OCI-LY1 (cell line): ENCODE data around the gene PSKH1.

Source experiments
- H2AFZ ChIP-seq: fragments of 200-600 bp; sonication (generic), shearing (Covaris generic); 2 replicates; pipeline ENCODE4 v1.6.0; 2014; ENCODE audit warnings: antibody characterized with exemption, mild to moderate bottlenecking, low read length
- H3F3A ChIP-seq: fragments of 200-600 bp; sonication (generic), shearing (Covaris generic); 2 replicates; pipeline ENCODE4 v1.6.0; 2014; ENCODE audit warnings: mild to moderate bottlenecking, antibody characterized with exemption, low read length, moderate library complexity; ENCODE audit not compliant: insufficient read depth
- H3K27ac ChIP-seq: fragments of 200-600 bp; sonication (generic); 2 replicates; pipeline ENCODE4 v1.5.1; 2014; ENCODE audit warnings: low read length, mixed run types, mild to moderate bottlenecking, low read depth; ENCODE audit not compliant: poor library complexity, severe bottlenecking
- H3K27me3 ChIP-seq: fragments of 200-600 bp; sonication (generic); 2 replicates; pipeline ENCODE4 v1.6.0; 2014; ENCODE audit warnings: antibody characterized with exemption, mild to moderate bottlenecking, low read length, moderate library complexity; ENCODE audit not compliant: insufficient read depth
- H3K36me3 ChIP-seq: fragments of 200-600 bp; sonication (generic); 2 replicates; pipeline ENCODE4 v1.6.1; 2014; ENCODE audit warnings: mild to moderate bottlenecking, antibody characterized with exemption, low read length, moderate library complexity, mixed read lengths; ENCODE audit not compliant: insufficient read depth
- H3K4me1 ChIP-seq: fragments of 200-600 bp; sonication (generic); 2 replicates; pipeline ENCODE4 v1.5.1; 2014; ENCODE audit warnings: mild to moderate bottlenecking, low read length, moderate library complexity; ENCODE audit not compliant: insufficient read depth, severe bottlenecking
- H3K4me2 ChIP-seq: fragments of 200-600 bp; sonication (generic), shearing (Covaris generic); 2 replicates; pipeline ENCODE4 v1.6.1; 2014; ENCODE audit warnings: low read length
- H3K4me3 ChIP-seq: fragments of 200-600 bp; sonication (generic); 2 replicates; pipeline ENCODE4 v1.5.1; 2014; ENCODE audit warnings: low read length, low read depth, mild to moderate bottlenecking, mixed read lengths; ENCODE audit not compliant: poor library complexity, severe bottlenecking
- H3K79me2 ChIP-seq: fragments of 200-600 bp; shearing (Covaris generic); 2 replicates; pipeline ENCODE4 v1.6.1; 2016; ENCODE audit warnings: mixed run types, low read length, mixed read lengths; ENCODE audit not compliant: insufficient read depth
- H3K9ac ChIP-seq: fragments of 200-600 bp; sonication (generic), shearing (Covaris generic); 2 replicates; pipeline ENCODE4 v1.6.1; 2014; ENCODE audit warnings: mild to moderate bottlenecking, low read length, mixed read lengths
- H3K9me2 ChIP-seq: fragments of 200-600 bp; sonication (generic), shearing (Covaris generic); 2 replicates; pipeline ENCODE4 v1.6.1; 2014; ENCODE audit warnings: low read depth, mild to moderate bottlenecking, low read length, mixed read lengths
- H3K9me3 ChIP-seq: fragments of 200-600 bp; shearing (Covaris generic); 2 replicates; pipeline ENCODE4 v1.6.1; 2014; ENCODE audit warnings: low read length, mixed read lengths
- H4K20me1 ChIP-seq: fragments of 200-600 bp; sonication (generic), shearing (Covaris generic); 2 replicates; pipeline ENCODE4 v1.6.0; 2016; ENCODE audit warnings: mild to moderate bottlenecking, low read length; ENCODE audit not compliant: insufficient read depth
- EZH2 ChIP-seq: fragments of 200-600 bp; sonication (generic), shearing (Covaris generic); IDR thresholded peaks from 2 replicates; pipeline ENCODE4 v1.8.0; 2017; ENCODE audit warnings: borderline replicate concordance, mixed run types, mild to moderate bottlenecking, antibody characterized with exemption, low read length, moderate library complexity, mixed read lengths
- TF ChIP-seq, protein P1 (sequence below): fragments of 200-600 bp; sonication (generic), shearing (Covaris generic); IDR thresholded peaks from 2 replicates; pipeline ENCODE4 v1.5.1; 2017; ENCODE audit warnings: mild to moderate bottlenecking, antibody characterized with exemption, low read length, moderate library complexity, mixed read lengths

Gene PSKH1

GRCh38 chr16:67907397-67908180 lies 14.5 kb downstream of the PSKH1 start:
- H4K20me1 ChIP-seq = no peaks in the 10 kb centered on the region
- H3F3A ChIP-seq = no peaks in the 10 kb centered on the region
- no peak overlapping the region for H3K4me3 ChIP-seq
- no peaks in the 10 kb centered on the region for H3K4me1 ChIP-seq
- no peak for TF ChIP-seq EZH2
- TF ChIP-seq, protein P1, sequence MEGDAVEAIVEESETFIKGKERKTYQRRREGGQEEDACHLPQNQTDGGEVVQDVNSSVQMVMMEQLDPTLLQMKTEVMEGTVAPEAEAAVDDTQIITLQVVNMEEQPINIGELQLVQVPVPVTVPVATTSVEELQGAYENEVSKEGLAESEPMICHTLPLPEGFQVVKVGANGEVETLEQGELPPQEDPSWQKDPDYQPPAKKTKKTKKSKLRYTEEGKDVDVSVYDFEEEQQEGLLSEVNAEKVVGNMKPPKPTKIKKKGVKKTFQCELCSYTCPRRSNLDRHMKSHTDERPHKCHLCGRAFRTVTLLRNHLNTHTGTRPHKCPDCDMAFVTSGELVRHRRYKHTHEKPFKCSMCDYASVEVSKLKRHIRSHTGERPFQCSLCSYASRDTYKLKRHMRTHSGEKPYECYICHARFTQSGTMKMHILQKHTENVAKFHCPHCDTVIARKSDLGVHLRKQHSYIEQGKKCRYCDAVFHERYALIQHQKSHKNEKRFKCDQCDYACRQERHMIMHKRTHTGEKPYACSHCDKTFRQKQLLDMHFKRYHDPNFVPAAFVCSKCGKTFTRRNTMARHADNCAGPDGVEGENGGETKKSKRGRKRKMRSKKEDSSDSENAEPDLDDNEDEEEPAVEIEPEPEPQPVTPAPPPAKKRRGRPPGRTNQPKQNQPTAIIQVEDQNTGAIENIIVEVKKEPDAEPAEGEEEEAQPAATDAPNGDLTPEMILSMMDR = no peak
- no peaks in the 10 kb centered on the region for H3K79me2 ChIP-seq
- no peak overlapping the region for H3K4me2 ChIP-seq
- no peak overlapping the region for H3K27ac ChIP-seq
- H3K36me3 ChIP-seq = peaks cover 24% of the 10 kb centered on the region
- H2AFZ ChIP-seq = no peak overlapping the region
- no peak overlapping the region for H3K9ac ChIP-seq
- H3K9me2 ChIP-seq = no peaks in the 10 kb centered on the region
- H3K27me3 ChIP-seq = no peaks in the 10 kb centered on the region
- no peaks in the 10 kb centered on the region for H3K9me3 ChIP-seq

- Histone ChIP-seq H2AFZ (no peak overlapping the region), H3K36me3 (peaks cover 18% of the 10 kb centered on the region), H3K9me3 (no peaks in the 10 kb centered on the region), H3K4me3 (no peak overlapping the region), H3K79me2 (no peaks in the 10 kb centered on the region), H3K4me2 (no peak overlapping the region), H3K9ac (no peak overlapping the region), H3K27me3 (no peaks in the 10 kb centered on the region), H3F3A (no peaks in the 10 kb centered on the region), H3K27ac (no peak overlapping the region), H3K4me1 (no peaks in the 10 kb centered on the region), H4K20me1 (no peaks in the 10 kb centered on the region), H3K9me2 (no peaks in the 10 kb centered on the region)
- no peak for TF ChIP-seq EZH2
- TF ChIP-seq, protein P1 = no peak
Measured at GRCh38 chr16:67909056-67909742, 16.1 kb downstream of the PSKH1 start.

- Histone ChIP-seq H3K27ac (no peak overlapping the region), H3K9ac (no peak overlapping the region), H3F3A (no peaks in the 10 kb centered on the region), H3K9me2 (no peaks in the 10 kb centered on the region), H3K4me3 (no peak overlapping the region), H3K27me3 (no peaks in the 10 kb centered on the region), H3K9me3 (no peaks in the 10 kb centered on the region), H4K20me1 (no peaks in the 10 kb centered on the region), H3K36me3 (peaks cover 18% of the 10 kb centered on the region), H3K4me2 (no peak overlapping the region), H3K4me1 (no peaks in the 10 kb centered on the region), H2AFZ (no peak overlapping the region), H3K79me2 (no peaks in the 10 kb centered on the region)
- TF ChIP-seq, protein P1 = no peak
- TF ChIP-seq EZH2 = no peak
Measured at GRCh38 chr16:67910158-67910557, 17.1 kb downstream of the PSKH1 start.
